GM12891 (cell line): Measurements from ENCODE around the gene TST.
A peak's percentile ranks its signal among the peaks of the same experiment; 100 is the strongest.

Source experiments
- PAX5 ChIP-seq: IDR thresholded peaks from 2 replicates; pipeline ENCODE4 v1.6.1; 2011; ENCODE audit warnings: low read length, moderate library complexity, mild to moderate bottlenecking; ENCODE audit not compliant: insufficient read depth, severe bottlenecking
- POLR2A ChIP-seq: IDR thresholded peaks from 2 replicates; pipeline ENCODE4 v1.6.1; 2011; ENCODE audit warnings: low read depth, low read length, control low read depth
- POLR2AphosphoS5 ChIP-seq: IDR thresholded peaks from 2 replicates; pipeline ENCODE4 v1.6.1; 2011; ENCODE audit warnings: low read depth, low read length, control low read depth
- POU2F2 ChIP-seq: IDR thresholded peaks from 2 replicates; pipeline ENCODE4 v1.6.1; 2011; ENCODE audit warnings: low read depth, mild to moderate bottlenecking, control low read depth, low read length, moderate library complexity
- SPI1 ChIP-seq: IDR thresholded peaks from 2 replicates; pipeline ENCODE4 v1.6.1; 2011; ENCODE audit warnings: low read depth, low read length, control low read depth
- TAF1 ChIP-seq: IDR thresholded peaks from 2 replicates; pipeline ENCODE4 v1.6.1; 2011; ENCODE audit warnings: low read depth, low read length, control low read depth

GRCh38 chr22:37021710-37022482 is 2.6 kb upstream of the TST start:
- no peak for TF ChIP-seq TAF1
- no peak for TF ChIP-seq POLR2A
- TF ChIP-seq POLR2AphosphoS5: no peak
- no peak for TF ChIP-seq PAX5
- TF ChIP-seq SPI1: peak; percentile 65
- no peak for TF ChIP-seq POU2F2
